Dedifferentiated amniotic fluid mesenchymal stem cell (primary cell): ENCODE data around the gene PSME4.

Experiments
- DNase-seq: peaks from one replicate; pipeline ENCODE4 v3.0.0-alpha.2; 2016; ENCODE audit errors: extremely low spot score

Gene PSME4, protein sequence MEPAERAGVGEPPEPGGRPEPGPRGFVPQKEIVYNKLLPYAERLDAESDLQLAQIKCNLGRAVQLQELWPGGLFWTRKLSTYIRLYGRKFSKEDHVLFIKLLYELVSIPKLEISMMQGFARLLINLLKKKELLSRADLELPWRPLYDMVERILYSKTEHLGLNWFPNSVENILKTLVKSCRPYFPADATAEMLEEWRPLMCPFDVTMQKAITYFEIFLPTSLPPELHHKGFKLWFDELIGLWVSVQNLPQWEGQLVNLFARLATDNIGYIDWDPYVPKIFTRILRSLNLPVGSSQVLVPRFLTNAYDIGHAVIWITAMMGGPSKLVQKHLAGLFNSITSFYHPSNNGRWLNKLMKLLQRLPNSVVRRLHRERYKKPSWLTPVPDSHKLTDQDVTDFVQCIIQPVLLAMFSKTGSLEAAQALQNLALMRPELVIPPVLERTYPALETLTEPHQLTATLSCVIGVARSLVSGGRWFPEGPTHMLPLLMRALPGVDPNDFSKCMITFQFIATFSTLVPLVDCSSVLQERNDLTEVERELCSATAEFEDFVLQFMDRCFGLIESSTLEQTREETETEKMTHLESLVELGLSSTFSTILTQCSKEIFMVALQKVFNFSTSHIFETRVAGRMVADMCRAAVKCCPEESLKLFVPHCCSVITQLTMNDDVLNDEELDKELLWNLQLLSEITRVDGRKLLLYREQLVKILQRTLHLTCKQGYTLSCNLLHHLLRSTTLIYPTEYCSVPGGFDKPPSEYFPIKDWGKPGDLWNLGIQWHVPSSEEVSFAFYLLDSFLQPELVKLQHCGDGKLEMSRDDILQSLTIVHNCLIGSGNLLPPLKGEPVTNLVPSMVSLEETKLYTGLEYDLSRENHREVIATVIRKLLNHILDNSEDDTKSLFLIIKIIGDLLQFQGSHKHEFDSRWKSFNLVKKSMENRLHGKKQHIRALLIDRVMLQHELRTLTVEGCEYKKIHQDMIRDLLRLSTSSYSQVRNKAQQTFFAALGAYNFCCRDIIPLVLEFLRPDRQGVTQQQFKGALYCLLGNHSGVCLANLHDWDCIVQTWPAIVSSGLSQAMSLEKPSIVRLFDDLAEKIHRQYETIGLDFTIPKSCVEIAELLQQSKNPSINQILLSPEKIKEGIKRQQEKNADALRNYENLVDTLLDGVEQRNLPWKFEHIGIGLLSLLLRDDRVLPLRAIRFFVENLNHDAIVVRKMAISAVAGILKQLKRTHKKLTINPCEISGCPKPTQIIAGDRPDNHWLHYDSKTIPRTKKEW (N-terminal part only)

DNA sequence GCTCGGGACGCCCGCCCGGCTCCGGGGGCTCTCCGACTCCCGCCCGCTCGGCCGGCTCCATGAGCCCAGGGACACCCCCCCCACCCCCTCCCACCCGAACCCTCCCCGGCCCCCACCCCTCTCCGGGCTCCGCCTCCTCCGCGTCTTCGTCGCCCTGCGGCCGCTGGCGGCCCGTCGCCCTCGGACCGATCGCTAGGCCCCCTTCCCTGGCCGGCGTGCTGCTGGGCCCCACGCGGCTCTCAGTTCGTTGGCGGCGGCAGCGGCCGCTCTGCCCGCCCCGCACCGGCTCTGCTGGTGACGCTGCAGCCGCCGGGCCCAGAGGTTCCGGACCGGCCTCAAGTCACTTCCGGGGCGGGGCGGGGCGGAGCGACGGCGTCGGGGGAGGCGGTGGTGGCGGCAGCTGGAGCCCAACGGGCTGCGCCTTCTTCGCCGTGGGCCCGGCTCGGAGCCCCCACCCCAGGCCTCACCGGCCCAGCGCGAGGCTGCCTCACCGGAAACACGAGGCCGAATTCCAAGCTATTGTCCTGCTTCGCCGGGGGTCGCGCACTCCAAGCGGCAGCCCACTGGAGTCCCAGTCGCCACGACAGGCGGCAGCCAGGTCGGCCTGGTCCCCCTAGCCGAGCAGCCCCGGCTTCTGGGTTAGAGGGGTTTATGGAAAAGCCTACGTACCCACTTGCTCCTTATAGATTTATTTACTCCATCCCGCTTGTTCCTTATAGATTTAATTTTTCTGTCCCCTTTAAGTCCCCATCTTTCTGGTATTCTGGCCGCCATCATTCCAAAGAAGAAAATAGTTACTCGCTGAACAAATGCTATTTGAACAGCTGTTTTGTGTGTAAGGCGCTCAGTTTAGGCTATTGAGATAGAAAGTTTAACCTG is at the start of gene PSME4:
Gene PSME4 (minus strand): TSS at position 270 of the 879 bp plus-strand sequence. CDS start 209 bp downstream, at position 61.
- peak; percentile 86 for DNase-seq

DNA sequence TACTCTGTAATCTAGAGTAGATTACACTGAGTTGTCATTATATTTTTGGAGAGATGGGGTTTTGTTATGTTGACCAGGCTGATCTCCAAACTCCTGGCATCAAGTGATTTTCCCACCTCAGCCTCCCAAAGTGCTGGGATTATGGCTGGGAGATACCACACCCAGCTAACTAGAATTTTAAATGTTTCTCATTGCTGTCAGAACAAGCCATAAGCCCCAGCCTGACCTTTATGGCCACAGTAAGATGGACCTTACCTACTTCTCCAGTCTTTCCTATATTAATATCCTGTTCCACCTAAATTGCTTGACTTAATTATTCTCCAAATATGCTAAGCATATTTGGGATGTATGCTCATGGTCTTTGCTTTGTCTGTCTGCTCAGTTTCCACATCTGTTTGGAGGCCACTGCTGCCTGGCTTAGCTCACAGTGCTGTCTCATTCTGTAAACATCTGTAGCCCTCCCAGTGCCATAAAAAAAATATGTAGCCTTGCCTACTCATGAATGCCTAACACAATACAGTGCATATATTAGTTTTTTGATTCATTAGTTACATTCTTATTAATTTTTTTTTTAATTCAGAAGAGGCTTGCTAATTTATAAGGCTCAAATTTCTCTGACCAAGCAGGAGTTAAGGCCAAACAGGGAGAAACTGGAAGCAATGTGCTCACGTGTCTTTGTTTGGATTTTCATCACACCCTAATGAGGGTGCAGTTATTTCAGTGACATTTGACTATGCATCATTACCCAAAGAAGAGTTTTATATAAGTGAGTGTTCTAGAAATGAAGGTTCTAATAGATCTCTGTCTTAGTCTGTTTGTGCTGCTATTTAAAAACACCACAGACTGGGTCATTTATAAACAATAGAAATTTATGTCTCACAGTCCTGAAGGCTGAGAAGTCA is 45.3 kb upstream of the PSME4 start:
- DNase-seq, result peak; percentile 81

GRCh38 chr2:54013996-54014395 is 43.2 kb upstream of the PSME4 start:
- no peak for DNase-seq

DNA sequence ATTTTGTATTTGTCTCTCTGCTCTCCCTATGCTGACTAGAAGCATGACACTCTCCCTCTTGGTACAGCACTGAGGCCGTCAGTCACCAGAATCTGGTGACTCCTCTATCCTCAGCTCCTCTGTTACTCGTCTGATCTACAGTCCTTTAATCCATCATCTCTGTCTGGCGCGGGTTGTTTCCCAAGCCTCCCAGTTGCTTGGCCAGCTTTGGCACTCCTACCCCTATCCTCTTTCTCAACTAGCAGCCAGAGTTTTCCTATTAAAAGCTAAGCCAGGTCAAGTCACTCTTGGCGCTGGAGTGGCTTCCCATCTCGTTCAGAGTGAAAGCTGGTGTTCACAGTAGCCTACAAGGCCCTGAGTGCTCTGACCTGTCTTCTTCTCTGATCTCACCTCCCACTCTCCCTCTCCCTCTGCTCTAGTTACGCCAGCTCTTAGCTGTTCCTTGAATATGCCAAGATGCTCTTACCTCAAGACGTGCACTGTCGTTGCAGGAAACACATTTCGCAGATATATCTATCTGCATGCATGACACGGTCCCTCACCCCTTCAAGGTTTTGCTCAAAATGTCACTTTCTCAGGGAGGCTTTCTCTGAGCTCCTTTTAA is 41.8 kb upstream of the PSME4 start:
- no peak for DNase-seq

- DNase-seq, result no peak
Measured at GRCh38 chr2:54009549-54009948, 38.8 kb upstream of the PSME4 start.

- no peak for DNase-seq
Measured at GRCh38 chr2:54008439-54008838, 37.6 kb upstream of the PSME4 start.

DNA sequence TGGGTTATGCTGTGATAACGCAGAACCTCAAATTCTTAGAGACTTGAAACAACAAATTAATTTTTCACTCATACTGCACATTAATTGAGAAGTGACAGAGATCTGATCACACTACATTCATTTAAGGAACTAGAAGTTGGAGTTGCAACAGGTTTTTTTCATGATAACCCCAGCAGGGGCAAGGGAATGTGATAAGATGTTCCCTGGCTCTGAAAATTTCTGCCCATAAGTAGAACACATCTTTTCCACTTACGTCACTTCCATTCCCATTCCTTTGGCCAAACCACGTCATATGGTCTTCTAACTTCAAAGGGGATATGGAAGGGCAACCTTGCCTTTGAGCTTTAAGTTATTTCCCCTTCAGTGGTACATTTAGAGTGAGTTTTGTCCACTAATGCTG is 29.7 kb upstream of the PSME4 start:
- no peak for DNase-seq

DNA sequence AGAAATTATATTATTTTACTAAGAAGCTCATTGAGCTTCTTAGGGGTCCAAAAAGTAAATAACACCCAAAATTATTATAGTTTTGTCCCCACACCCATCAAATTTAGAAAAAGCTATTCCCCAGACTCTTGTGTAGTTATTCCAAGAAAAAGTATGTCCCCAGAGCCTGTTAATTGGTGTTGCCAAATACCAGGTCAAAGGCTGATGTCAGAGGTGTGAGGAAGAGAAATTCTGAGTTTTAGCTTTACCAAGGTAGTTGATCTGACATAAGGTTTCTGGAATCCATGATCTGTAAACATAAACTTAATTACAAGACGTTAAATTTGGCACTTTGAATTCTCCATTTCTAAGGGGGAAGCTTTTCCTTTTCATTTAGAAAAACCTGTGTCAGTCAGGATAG is 29.3 kb upstream of the PSME4 start:
- no peak for DNase-seq

GRCh38 chr2:53998834-53999233 is 28.0 kb upstream of the PSME4 start:
- DNase-seq, result no peak

GRCh38 chr2:53994818-53995808 is 24.3 kb upstream of the PSME4 start:
- no peak for DNase-seq

- DNase-seq, result no peak
Measured at GRCh38 chr2:53991948-53992347, 21.2 kb upstream of the PSME4 start.

GRCh38 chr2:53989210-53989862 is 18.5 kb upstream of the PSME4 start:
- no peak for DNase-seq

GRCh38 chr2:53987336-53987921 is 16.6 kb upstream of the PSME4 start:
- peak; percentile 58 for DNase-seq

DNA sequence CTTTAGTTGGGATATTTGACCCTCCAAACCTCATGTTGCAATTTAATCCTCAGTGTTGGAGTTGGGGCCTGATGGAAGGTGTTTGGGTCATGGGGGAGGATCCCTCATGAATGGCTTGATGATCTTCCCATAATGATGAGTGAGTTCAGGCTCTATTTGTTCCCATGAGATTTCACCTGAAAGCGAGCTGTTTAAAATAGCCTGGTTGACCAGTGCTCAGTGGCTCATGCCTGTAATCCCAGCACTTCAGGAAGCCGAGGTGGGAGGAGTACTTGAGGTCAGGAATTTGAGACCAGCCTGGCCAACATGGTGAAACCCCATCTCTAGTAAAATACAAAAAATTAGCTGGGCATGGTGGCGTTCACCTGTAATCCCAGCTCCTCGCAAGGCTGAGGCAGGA is 14.9 kb upstream of the PSME4 start:
- no peak for DNase-seq

- DNase-seq, result no peak
Measured at GRCh38 chr2:53969968-53970723, 647 bp downstream of the PSME4 start.

DNA sequence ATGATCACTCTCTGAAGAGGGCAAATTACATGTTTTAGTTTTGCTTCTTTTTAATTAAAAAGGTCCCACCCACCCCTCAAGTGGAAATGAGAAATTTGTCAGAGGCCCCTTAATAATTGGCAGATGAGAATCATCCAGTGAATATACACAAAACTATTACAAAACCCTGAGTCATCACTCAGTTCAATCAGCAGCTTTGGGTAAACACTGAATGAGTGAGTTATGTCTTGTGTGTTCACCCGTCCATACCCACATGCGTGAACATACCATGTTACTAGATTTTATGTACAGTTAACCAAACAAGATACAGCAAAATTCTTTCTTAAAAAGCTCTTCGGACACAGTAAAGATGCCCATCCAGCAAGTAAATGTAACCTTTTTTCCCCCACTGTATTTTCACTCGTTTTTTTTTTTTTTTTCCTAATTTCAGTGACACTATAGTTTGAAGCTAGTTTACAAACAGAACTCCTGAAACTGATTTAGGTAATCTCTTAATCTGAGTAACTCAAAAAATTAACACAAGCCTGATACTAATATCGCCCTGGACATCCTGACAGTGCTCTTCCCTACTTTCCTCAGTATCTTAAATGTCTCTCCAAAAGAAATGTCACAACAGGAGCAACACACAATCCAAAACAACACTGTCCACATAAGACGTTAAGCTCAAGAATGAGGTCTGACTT is 1.4 kb downstream of the PSME4 start:
- peak; percentile 70 for DNase-seq
